A673 (cell line): Measurements from ENCODE around the gene WDR27.

Experiments used
- CTCF ChIP-seq: fragments of 300-800, 200-600 bp; sonication (generic); conservative IDR thresholded peaks from 2 replicates; pipeline ENCODE4 v1.5.1; 2017; ENCODE audit warnings: low read depth, mild to moderate bottlenecking, antibody characterized with exemption, low read length, moderate library complexity, mixed read lengths
- EZH2 ChIP-seq: fragments of 200-600 bp; sonication (generic); IDR thresholded peaks from 2 replicates; pipeline ENCODE4 v1.6.1; 2017; ENCODE audit warnings: borderline replicate concordance, low read depth, mild to moderate bottlenecking, mixed read lengths, antibody characterized with exemption, low read length; ENCODE audit not compliant: poor library complexity, severe bottlenecking

GRCh38 chr6:169577974-169578373, 123.9 kb downstream of the WDR27 start:
- no peak for TF ChIP-seq CTCF
- no peak for TF ChIP-seq EZH2
